NCI-H446 (cell line): ENCODE results near the gene EYS.
"Not testable (repeated sequence)": the region's sequence is repeated elsewhere in the genome, so short reads cannot be mapped to it uniquely, and the experiment has no call there.

Experiments used
- DNase-seq, 2 experiments: peaks; one replicate each; lab custom pipeline; 2025; lab: John Stamatoyannopoulos, UW

Gene EYS

GRCh38 chr6:63792736-63793464, 1914.1 kb downstream of the EYS start:
- DNase-seq, result no peak

GRCh38 chr6:63790334-63790733, 1916.7 kb downstream of the EYS start:
- no peak for DNase-seq

DNA sequence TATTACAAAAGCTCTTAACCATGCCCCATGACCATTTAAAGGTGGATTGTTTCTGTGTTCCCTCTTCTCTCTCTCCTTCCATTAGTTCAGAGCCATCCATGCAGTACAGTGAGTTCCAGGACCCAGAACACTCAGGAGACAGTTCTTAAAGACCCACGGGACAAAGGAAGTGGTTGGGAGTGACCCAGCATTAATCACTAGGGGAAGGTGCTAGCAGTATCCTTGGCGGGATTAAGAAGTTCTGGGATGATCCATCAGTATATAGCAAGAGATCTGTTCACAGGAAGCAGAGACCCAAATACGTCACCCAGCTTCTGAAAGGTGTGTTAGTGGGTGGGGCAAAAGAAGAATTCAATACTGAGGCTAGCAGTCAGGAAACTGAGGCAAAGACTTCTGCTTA, 1917.3 kb downstream of the EYS start:
- no peak for DNase-seq

GRCh38 chr6:63788569-63788968, 1918.5 kb downstream of the EYS start:
- DNase-seq, result no peak

DNA sequence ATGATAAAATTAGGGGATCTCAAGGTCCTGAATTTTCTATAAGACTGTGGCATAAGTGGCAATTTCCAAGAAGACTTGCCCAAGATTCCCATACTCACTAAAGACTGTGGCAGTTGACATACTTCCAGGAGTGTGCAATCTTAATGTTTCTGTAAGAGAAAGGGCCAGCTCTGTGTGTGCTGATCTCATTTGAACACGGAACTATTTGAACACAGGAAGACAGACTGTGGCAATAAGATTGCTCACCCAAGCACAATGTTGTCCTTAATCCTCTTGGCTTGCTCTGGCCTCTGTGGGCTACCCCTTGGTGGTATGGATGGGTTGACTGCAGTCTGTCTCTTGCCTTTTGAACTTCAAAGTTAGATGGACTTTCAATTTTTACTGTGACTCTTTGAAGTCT, 1920.0 kb downstream of the EYS start:
- no peak for DNase-seq

DNA sequence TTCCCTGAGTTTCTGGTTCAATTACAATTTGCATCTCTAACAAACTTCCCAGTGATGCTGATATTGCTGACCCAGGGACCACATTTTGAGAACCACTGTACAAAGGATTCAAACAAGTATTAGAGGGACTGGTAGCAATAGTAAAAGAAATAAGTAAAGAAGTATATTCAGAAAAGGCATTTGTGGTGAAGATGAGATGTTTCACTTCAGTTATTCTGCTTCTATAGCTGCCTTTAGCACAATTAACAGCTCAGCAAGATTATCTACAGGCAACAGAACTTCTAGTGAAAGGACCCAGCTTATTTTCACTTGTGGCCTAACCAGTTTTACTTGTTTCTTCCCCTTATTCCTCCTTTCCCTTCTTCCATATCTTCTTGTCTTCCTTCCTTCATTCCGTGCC, 1922.0 kb downstream of the EYS start:
- DNase-seq, result no peak

GRCh38 chr6:63783096-63783495, 1923.9 kb downstream of the EYS start:
- no peak for DNase-seq

DNA sequence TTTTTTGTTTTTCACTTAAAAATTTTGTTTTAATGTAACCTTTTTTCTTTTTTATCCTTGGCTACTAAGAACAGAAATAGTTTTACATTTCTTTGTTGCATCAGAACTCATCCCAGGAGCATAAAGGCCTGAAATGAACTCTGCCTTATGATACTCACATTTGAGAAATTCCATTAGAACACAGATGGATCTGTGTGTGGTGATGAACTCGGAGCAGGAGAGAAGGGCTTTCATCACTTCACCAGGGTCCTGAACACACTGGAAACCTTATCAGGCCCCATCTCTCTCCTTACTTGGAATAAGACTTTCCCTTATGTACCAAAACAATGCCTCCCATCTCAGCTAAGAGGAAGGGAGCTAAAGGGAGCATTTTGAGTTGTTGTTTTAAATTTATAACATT, 1932.1 kb downstream of the EYS start:
- no peak for DNase-seq

DNA sequence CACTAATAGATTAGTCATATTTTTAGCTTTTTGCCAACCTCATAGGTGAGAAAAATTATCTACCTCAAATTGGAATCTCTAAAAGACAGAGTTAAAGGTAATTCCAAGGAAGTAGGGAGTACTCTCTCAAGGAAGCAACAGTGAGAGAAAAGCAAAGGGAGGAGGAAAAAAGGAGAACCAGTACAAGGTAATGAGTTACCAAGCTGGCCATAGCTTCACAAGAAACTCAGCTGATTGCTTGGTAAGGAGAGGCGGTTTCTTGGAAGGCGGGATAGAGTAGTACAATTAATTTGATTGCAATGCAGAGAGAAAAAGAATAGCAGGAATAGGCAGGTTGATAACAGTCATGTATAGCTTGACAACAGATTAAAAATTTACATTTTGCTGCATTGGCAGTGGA, 1933.8 kb downstream of the EYS start:
- DNase-seq, result no peak

- no peak for DNase-seq
These were observed 1941.2 kb downstream of the EYS start for GRCh38 chr6:63765828-63766227.

DNA sequence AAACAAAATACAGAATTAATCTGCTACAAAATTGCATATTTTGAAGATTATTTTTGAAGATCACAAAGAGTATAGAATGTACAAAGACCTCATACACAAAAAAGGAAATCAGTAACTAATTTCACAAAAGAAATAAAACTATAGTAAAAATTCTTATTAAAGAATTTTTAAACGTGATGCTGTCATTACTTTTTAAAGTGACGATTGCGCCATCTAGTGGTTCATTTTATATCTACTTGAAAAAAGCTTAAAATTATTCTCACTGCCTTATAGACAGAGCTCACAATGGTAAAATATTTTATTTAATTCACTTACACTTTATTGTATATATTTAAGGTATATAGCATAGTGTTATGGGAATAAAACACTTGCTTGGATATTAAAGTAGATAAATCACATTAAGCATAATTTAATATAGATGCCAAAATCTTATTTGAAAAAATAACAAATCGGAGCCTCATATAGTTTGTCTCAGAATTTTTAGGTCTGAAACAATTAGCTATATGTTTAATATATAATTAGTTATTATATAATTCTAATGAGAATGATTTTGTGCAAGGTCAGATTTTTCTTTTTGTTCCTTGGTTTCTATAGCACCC, 1942.6 kb downstream of the EYS start:
- DNase-seq, result peak in 1 of 2 experiments; percentile 52

DNA sequence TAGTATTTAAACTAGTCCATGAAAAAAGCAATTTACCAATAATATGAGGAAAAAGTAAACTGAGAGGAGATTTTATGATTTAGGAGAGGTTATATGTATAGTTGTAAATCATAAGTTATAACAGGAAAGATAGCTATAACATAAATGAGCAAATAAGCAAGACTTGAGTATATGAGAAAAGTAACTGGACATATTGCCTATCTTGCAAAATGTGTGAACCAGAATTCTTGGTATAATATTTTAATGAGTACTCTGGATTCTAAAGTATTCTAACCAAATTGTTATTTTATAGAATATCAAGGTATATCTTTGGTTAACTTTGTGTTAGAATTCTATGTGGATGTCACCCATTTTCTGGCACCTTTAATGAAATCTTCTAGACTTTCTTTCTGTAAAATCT, 1946.8 kb downstream of the EYS start:
- DNase-seq, result no peak

GRCh38 chr6:63759605-63760105, 1947.4 kb downstream of the EYS start:
- no peak for DNase-seq

DNA sequence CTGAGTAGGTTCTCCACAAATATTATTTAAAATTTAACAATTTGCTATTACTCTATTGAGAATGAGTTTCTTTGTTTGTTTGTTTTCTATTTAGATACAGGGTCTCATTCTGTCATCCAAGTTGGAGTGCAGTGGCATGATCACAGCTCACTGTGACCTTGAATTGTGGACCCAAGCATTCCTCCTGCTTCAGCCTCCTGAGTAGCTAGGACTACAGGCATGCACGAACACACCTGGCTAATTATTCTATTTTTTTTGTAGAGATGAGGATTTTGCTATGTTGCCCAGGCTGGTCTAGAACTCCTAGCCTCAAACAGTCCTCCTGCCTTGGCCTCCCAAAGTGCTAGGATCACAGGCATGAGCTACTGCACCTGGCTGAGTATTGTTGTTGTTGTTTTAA, 1949.2 kb downstream of the EYS start:
- DNase-seq, result no peak

DNA sequence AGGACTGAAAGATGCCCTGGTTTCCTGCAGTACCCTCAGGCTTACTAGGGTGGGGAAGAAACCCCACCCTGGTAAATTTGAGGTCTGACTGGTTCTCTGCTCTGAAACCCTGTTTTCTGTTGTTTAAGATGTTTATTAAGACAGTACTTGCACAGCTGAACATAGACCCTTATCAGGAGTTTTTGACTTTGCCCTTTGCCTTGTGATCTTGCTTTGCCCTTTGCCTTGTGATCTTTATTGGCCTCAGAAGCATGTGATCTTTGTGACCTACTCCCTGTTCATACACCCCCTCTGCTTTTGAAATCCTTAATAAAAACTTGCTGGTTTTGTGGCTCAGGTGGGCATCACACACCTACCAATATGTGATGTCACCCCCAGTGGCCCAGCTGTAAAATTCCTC, 1949.8 kb downstream of the EYS start:
- DNase-seq, result not testable (repeated sequence)

DNA sequence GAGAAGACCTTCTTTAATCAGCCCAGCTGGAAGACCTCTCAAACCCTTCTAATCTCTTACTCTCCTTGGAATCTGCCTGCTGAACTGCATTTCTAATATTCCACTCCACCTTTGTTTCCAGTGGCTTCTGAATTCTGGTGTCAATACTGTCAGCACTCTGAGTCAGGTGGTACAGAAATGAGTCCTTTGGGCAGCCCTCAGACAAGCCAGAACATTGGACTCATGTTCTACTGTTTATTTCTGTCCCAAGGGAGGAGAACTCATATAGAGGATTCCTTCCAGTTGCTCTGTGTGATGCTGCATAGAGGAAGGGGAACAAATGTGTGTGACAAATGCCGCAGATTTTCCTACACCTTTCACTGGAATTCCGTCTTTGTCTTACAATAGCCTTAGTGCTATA, 1956.6 kb downstream of the EYS start:
- no peak for DNase-seq

DNA sequence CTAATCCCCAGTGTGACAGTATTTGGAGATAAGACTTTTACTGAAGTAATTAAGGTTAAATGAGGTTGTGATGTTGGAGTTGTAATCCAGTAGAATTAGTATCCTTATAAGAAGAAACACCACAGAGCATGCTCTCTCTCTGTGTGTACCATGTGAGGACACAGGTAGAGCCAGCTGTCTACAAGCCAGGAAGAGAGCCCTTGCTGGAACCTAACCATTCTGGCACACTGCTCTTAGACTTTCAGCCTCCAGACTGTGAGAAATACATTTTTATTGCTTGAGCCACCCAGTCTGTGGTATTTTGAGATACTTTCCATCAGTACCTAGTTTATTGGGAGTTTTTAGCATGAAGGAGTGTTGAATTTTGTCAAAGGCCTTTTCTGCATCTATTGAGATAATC, 1961.2 kb downstream of the EYS start:
- no peak for DNase-seq

DNA sequence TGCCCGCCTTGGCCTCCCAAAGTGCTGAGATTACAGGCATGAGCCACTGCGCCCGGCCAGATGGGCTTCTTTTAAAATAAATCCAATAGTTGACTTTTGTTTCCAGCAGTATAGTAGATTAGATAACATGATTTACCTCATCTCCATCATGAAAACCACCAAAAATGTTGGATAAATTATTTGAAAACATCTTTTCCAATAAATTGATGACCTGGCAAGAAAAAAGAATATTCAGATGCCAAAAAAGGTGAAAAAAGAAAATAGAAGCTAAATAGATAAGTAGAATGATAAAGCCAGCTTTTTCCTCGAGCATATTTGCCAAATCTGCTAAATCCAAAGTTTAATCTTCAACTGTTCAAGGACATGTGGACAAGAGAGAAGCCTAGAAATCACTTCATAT, 1962.2 kb downstream of the EYS start:
- no peak for DNase-seq

DNA sequence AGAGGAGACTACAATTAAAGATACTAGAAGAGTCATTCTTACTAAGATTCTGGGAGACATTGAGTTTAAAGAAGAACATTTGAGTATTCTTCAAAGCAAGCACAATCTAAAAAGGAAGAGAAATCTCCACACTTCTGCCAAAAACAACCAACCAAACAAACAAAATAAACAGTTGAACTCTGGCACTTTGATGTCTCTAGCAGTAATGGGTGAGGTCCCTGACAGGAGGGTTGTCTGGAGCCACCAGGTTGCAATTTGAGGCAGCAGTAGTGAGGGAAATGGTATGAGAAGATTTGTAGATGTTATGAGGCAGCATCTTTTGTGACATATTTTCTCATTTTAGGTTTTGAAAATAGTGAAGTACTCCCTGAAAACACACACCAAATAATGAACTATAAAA, 1963.3 kb downstream of the EYS start:
- no peak for DNase-seq

DNA sequence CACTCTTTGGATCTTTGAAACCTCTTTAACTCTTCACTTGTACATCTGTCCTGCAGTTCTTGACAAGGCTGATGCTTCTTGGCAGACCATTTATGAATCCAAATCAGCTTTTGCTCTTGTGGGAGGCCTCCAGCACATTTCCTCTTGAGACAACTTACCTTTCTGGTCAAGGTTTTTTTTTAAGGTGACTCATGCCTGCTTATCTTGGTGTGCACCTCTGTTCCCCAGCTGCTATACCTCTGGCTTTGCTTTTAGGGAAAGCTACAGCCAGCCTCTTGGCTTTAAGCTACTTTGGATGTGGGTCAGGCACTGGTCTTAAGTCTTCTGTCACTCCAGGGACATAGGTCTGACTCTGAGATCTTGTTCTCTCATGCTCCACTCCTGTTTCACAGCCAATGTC, 1965.0 kb downstream of the EYS start:
- no peak for DNase-seq

DNA sequence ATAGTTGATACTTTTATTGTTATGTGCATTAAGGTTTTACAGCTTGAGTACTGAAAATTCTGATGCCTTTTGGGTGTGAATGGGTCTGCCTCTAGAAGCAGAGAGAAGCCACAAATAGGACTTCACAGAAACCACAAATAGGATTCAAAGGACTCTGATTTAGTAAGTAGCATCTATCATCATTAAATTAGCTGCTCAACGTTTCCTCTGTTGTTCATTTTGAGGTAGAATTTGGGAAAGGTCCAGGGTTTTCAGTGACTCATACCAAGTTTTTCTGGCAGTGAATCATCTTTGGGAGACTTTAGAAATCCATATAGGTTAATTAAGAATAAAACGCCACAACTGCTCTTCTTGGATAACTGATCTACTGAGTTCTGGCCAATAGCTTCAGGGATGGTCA, 1966.3 kb downstream of the EYS start:
- DNase-seq, result peak; percentile 8 to 55

GRCh38 chr6:63739094-63739687, 1967.8 kb downstream of the EYS start:
- no peak for DNase-seq

DNA sequence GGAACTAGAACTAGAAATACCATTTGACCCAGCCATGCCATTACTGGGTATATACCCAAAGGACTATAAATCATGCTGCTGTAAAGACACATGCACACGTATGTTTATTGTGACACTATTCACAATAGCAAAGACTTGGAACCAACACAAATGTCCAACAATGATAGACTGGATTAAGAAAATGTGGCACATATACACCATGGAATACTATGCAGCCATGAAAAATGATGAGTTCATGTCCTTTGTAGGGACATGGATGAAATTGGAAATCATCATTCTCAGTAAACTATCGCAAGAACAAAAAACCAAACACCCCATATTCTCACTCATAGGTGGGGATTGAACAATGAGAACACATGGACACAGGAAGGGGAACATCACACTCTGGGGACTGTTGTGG, 1968.8 kb downstream of the EYS start:
- not testable (repeated sequence) for DNase-seq
